ENCODE results near the gene SFR1. TPM values are rescaled to one million over a fixed set of nuclear protein-coding genes. Genes with fewer than 3 reads are reported as not detected.

The SFR1 gene
- total and polyA plus RNA-seq, 8 donors = 2.5 to 3.7 (median 3.0) TPM

- Histone ChIP-seq H3K9me3 (no peaks in the 10 kb centered on the region), H3K4me1 (no peaks in the 10 kb centered on the region), H3K4me3 (no peak overlapping the region), H3K36me3 (no peaks in the 10 kb centered on the region), H3K27ac (no peak overlapping the region), H3K27me3 (peaks cover 0 to 7% (median 0%) of the 10 kb centered on the region in 4 donors)
- intact Hi-C loops (cut with DNase I) = no loop called here
- FAIRE-seq (no peak), DNase-seq (no peak), ATAC-seq (no peak)
- WGBS, 2 donors = 34 to 41% methylated on average over 1 of the region's 1 CpG
- TF ChIP-seq CTCF (IDR thresholded peaks at IDR 0.05) = no peak
Measured at GRCh38 chr10:104113376-104113956, 8.5 kb upstream of the SFR1 start.

GRCh38 chr10:104117839-104118323 is 4.1 kb upstream of the SFR1 start:
- Histone ChIP-seq H3K27ac (no peak overlapping the region), H3K9me3 (no peaks in the 10 kb centered on the region), H3K36me3 (no peaks in the 10 kb centered on the region), H3K4me1 (peaks cover 0 to 6% (median 5%) of the 10 kb centered on the region in 3 donors), H3K27me3 (no peaks in the 10 kb centered on the region), H3K4me3 (no peak overlapping the region)
- 91 to 94% methylated on average over 4 of the region's 4 CpGs for WGBS, 2 donors
- DNase-seq = no peak
- intact Hi-C loops (cut with DNase I) = no loop called here
- ATAC-seq = no peak
- no peak for FAIRE-seq
- TF ChIP-seq CTCF (IDR thresholded peaks at IDR 0.05) = no peak

GRCh38 chr10:104119996-104120395 is 2.0 kb upstream of the SFR1 start:
- no peaks in the 10 kb centered on the region for H3K9me3 ChIP-seq
- intact Hi-C loops (cut with DNase I) = no loop called here
- no peak for DNase-seq
- no peak overlapping the region for H3K4me3 ChIP-seq
- H3K36me3 ChIP-seq = no peaks in the 10 kb centered on the region
- no peak for ATAC-seq
- H3K27me3 ChIP-seq = no peaks in the 10 kb centered on the region
- FAIRE-seq = no peak
- peaks cover 0 to 8% (median 6%) of the 10 kb centered on the region in 3 donors for H3K4me1 ChIP-seq
- TF ChIP-seq CTCF (IDR thresholded peaks at IDR 0.05) = no peak
- H3K27ac ChIP-seq = peak overlapping the region in 2 of 4 donors; percentile 95 to 99
- WGBS, 2 donors = 84 to 93% methylated on average over 3 of the region's 3 CpGs

GRCh38 chr10:104120512-104120902 is 1.5 kb upstream of the SFR1 start:
- DNase-seq = no peak
- WGBS, 2 donors = 8 to 14% methylated on average over 2 of the region's 2 CpGs
- Histone ChIP-seq H3K36me3 (no peaks in the 10 kb centered on the region), H3K9me3 (no peaks in the 10 kb centered on the region), H3K4me1 (peaks cover 0 to 8% (median 6%) of the 10 kb centered on the region in 3 donors), H3K27me3 (no peaks in the 10 kb centered on the region), H3K27ac (peak overlapping the region; percentile 92 to 100 (median 97)), H3K4me3 (peak overlapping the region in 3 of 4 donors; percentile 40 to 65 (median 49))
- intact Hi-C loops (cut with DNase I) = no loop called here
- ATAC-seq = no peak
- no peak for FAIRE-seq
- no peak for TF ChIP-seq CTCF (IDR thresholded peaks at IDR 0.05)

- Histone ChIP-seq H3K27ac (peak overlapping the region; percentile 92 to 100 (median 97)), H3K4me1 (peaks cover 0 to 8% (median 6%) of the 10 kb centered on the region in 3 donors), H3K9me3 (no peaks in the 10 kb centered on the region), H3K27me3 (no peaks in the 10 kb centered on the region), H3K4me3 (peak overlapping the region; percentile 20 to 65 (median 44)), H3K36me3 (no peaks in the 10 kb centered on the region)
- ATAC-seq (peak; percentile 69 to 85 (median 74)), FAIRE-seq (peak; percentile 91), DNase-seq (peak; percentile 78 to 95 (median 86))
- 0% methylated on average over 28 of the region's 28 CpGs for WGBS, 2 donors
- intact Hi-C loops (cut with DNase I) = no loop called here
- no peak for TF ChIP-seq CTCF (IDR thresholded peaks at IDR 0.05)
Measured at GRCh38 chr10:104120903-104121484, 977 bp upstream of the SFR1 start.
